ENCODE measurements around the gene B4GALT1.
A peak's percentile ranks its signal among the peaks of the same experiment; 100 is the strongest.
"Not testable (repeated sequence)": the region's sequence is repeated elsewhere in the genome, so short reads cannot be mapped to it uniquely, and the experiment has no call there.

Gene B4GALT1

GRCh38 chr9:33161589-33162132, 5.5 kb downstream of the B4GALT1 start:
- DNase-seq: no peak

DNA sequence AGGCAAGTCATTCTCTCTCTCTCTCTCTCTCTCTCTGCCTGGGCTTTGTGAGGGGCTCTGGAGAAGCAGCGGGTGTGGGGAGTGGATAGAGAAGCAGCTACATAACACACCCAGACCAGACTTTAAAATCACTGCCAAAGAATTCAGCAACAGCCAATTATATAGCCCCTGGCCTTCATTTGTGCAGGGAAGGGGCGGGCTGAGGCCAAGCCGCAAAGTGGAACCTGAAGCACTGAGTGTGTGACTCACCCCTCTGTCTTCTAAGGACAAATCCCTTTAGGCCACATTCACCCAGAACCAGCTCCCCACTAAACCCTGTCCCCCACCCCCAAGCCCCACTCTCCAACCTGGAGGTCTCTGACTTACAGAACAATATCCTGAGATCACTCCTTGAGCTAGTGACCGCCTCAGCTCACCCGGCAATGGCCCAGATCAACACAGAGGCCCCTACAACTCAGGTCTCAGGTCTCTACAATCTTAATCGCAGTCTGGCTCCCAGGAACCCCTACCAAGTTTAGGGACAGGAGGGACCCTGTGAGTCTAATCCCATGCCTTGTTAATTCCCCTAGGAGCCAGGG, 6.0 kb downstream of the B4GALT1 start:
- DNase-seq: peak; percentile 55

- not testable (repeated sequence) for DNase-seq
Measured at GRCh38 chr9:33160446-33160845, 6.7 kb downstream of the B4GALT1 start.

- DNase-seq: peak; percentile 60
Measured at GRCh38 chr9:33159777-33160127, 7.4 kb downstream of the B4GALT1 start.

GRCh38 chr9:33158843-33159776, 8.0 kb downstream of the B4GALT1 start:
- peak; percentile 38 for DNase-seq

DNA sequence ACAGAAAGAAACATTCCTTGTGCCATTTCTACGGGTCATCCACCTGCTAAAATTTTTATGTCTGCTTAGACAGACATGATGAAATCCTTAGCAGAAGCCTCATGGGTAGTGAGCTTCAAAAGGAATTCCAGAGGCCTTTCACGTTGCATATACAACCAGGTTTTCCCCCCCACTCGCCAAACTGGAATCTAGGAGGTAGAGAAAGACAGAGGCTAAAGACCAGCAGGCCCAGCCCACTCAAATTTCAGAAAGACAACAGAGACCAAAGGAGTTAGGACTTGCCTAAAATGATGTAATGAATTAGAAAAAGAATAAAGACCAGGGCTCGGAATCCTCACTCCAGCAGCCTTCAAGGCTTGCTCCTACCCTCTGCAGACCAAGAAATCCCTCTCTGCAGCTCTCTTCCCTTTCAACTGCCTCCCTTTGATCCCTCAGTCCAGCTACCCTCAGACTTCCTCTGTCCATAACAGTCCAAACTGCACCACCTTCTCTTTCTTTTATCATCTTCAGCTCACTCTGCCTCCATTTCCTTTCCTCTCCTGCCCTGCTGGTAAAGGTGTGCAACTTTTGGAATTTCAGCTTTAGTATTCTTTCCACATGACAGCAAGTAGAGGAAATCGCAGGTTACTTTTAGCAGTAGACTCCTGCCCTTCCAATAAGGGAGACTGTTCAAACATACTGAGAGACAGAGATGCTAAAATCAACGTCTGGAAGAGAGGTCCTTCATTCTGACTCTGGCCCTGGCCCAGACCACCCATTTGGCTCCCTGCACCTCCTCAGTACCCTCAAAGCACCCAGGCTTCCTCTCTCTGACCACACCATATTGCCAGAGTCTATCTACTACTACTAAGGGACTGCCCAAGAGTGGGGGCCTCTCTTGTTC, 8.9 kb downstream of the B4GALT1 start:
- DNase-seq: no peak

- DNase-seq: no peak
Measured at GRCh38 chr9:33155393-33155792, 11.7 kb downstream of the B4GALT1 start.

GRCh38 chr9:33154371-33154770, 12.8 kb downstream of the B4GALT1 start:
- DNase-seq: no peak

- no peak for DNase-seq
Measured at GRCh38 chr9:33153666-33154065, 13.5 kb downstream of the B4GALT1 start.

DNA sequence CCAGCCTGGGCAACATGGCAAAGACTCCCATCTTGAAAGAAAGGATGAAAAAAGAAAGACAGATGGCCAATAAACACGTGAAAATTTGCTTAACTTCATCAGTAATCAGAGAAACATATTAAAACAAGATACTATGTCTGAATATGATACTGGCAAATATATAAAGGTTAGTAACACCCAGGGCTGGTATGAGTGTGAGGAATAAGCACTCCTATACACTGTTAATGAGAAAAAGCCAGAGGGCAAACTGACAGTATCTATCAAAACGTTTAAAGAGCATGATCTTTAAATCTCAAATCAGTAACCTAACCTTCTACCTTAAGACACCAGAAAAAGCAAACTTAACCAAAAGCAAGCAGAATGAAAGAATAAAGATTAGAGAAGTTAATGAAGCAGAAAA, 14.1 kb downstream of the B4GALT1 start:
- DNase-seq: no peak

- no peak for DNase-seq
Measured at GRCh38 chr9:33151601-33152000, 15.5 kb downstream of the B4GALT1 start.

DNA sequence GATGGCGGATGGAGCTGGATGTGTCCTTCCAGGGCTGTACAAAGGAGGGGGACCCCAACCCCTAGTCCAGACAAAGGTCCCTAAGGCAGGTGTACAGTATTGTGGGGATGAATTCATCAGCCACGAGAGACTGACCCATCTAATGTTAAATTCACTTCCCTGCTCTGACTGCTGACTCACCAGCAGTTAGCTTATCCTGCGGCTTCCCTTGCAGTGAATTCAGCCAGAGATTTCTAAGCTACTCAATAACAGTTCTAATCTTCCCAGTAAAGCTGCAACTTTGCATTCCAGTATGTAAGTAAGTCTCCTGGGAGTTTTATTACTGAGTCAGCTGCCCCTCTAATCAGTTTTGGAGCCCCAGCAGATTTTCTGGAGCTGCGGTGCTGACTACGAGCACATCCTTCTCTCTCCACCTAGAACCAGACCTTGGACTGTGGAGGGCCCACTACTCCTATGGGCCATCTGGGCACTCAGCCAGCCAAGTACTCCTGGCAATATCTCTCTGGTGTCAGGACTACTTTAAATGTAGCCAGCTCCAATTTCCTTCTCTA, 16.1 kb downstream of the B4GALT1 start:
- no peak for DNase-seq

GRCh38 chr9:33148367-33149014, 18.6 kb downstream of the B4GALT1 start:
- no peak for DNase-seq

- no peak for DNase-seq
Measured at GRCh38 chr9:33147416-33148169, 19.5 kb downstream of the B4GALT1 start.

GRCh38 chr9:33146298-33146697, 20.8 kb downstream of the B4GALT1 start:
- no peak for DNase-seq

DNA sequence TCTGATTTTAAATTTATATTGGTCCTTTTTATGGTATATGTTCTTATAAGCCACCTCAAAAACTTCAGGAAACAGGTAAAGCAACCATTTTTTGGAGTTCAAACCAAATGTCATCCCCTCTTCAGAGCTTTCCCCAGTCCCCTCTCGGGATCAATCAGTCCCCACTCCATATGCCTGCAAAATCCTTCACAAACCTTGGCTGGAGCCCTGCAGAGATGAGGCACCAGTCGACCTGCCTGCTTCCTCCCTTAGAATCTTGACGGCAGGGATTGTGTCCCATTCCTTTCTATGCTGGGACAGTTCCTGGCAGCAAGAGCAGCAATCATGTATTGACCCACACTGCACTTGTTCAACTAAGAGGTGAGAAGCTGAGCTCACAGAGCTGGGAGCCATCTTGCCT, 22.6 kb downstream of the B4GALT1 start:
- no peak for DNase-seq

GRCh38 chr9:33143241-33143661, 23.9 kb downstream of the B4GALT1 start:
- no peak for DNase-seq

DNA sequence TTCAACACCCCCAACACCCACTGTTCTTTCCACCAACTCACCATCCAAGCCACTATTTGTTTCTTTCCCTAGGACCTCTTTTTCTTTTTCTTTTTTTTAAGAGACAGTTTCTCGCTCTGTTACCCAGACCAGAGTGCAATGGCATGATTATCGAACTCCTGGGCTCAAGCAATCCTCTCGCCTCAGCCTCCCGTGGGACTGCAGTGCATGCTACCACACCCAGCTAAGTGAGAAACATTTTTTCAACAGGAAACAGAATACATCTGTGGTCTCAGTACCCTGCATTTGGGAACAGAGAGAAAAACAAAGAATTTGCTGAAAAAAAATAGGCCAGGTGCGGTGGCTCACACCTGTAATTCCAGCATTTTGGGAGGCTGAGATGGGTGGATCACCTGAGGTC, 24.6 kb downstream of the B4GALT1 start:
- DNase-seq: no peak

GRCh38 chr9:33140401-33141360, 26.5 kb downstream of the B4GALT1 start:
- no peak for DNase-seq

All from activated CD8-positive, alpha-beta memory T cell treated with anti-CD3 and anti-CD28 coated beads, Interleukin-2, amount 50 U/mL, for 4 hours (primary cell).